IMR-90 (cell line): ENCODE data around the gene APH1A. TPM values are rescaled to one million over a fixed set of nuclear protein-coding genes. Genes with fewer than 3 reads are reported as not detected.
A peak's percentile ranks its signal among the peaks of the same experiment; 100 is the strongest.

Source experiments
- ATAC-seq: fragments of 200-7000 bp; cut with Tn5 transposase; 2 replicates; pipeline ENCODE4 v1.9.1; 2020; ENCODE audit warnings: low read depth, mild to moderate bottlenecking, moderate library complexity
- BruUV-seq: library from RNA; stranded (reverse); fragments of 400-500 nt; replicated peaks from 2 replicates; lab custom pipeline; 2021; lab: Mats Ljungman, UMichigan
- CTCF ChIA-PET: fragments of 300-600 bp; formaldehyde crosslinking; extraction: SDS; loops from one replicate; lab custom pipeline; 2021; ENCODE audit warnings: antibody characterized with exemption; lab: Yijun Ruan, JAX
- POLR2A ChIA-PET: fragments of 300-600 bp; sonication (Branson Sonifier 250); formaldehyde crosslinking; loops from one replicate; lab custom pipeline; 2022; ENCODE audit warnings: antibody characterized with exemption; ENCODE audit not compliant: unreplicated experiment; lab: Charles Lee
- DNase-seq: peaks from one replicate; pipeline ENCODE4 v3.0.0; 2013
- H2AFZ ChIP-seq: replicated peaks from 2 replicates; pipeline ENCODE3; 2013; ENCODE audit warnings: low read length, mild to moderate bottlenecking; ENCODE audit not compliant: poor library complexity
- H2AK5ac ChIP-seq: 2 replicates; pipeline ENCODE4 v1.6.1; 2013; ENCODE audit warnings: low read depth, low read length, inconsistent platforms
- H2AK9ac ChIP-seq: replicated peaks from 2 replicates; pipeline ENCODE3; 2013; ENCODE audit warnings: mild to moderate bottlenecking, low read depth, low read length, moderate library complexity; ENCODE audit not compliant: poor library complexity
- H2BK120ac ChIP-seq: 2 replicates; pipeline ENCODE4 v1.6.1; 2013; ENCODE audit warnings: low read depth, low read length, inconsistent platforms
- H2BK15ac ChIP-seq: 3 replicates; pipeline ENCODE4 v1.6.1; 2013; ENCODE audit warnings: low read depth, low read length, inconsistent platforms
- H2BK20ac ChIP-seq: 2 replicates; pipeline ENCODE4 v1.6.1; 2013; ENCODE audit warnings: low read depth, mild to moderate bottlenecking, inconsistent platforms, low read length, moderate library complexity
- H2BK5ac ChIP-seq: 2 replicates; pipeline ENCODE4 v1.6.1; 2013; ENCODE audit warnings: mild to moderate bottlenecking, low read depth, low read length, inconsistent platforms; ENCODE audit not compliant: poor library complexity, severe bottlenecking
- H3K14ac ChIP-seq: replicated peaks from 2 replicates; pipeline ENCODE4 v1.6.1; 2013; ENCODE audit warnings: low read depth, low read length, inconsistent platforms
- H3K18ac ChIP-seq: 2 replicates; pipeline ENCODE4 v1.6.1; 2013; ENCODE audit warnings: low read depth, low read length, control low read depth
- H3K23ac ChIP-seq: 2 replicates; pipeline ENCODE4 v1.6.1; 2013; ENCODE audit warnings: low read depth, low read length, inconsistent platforms
- H3K27ac ChIP-seq: 2 replicates; pipeline ENCODE4 v1.5.1; 2013; ENCODE audit warnings: mild to moderate bottlenecking, control low read depth, low read length; ENCODE audit not compliant: insufficient read depth
- H3K27me3 ChIP-seq: 2 replicates; pipeline ENCODE4 v1.6.1; 2013; ENCODE audit warnings: low read length; ENCODE audit not compliant: control insufficient read depth, insufficient read depth
- H3K36me3 ChIP-seq: 2 replicates; pipeline ENCODE4 v1.6.1; 2013; ENCODE audit warnings: low read length, mixed read lengths; ENCODE audit not compliant: control insufficient read depth, insufficient read depth
- H3K4ac ChIP-seq: 2 replicates; pipeline ENCODE4 v1.6.1; 2013; ENCODE audit warnings: low read depth, low read length, inconsistent platforms
- H3K4me1 ChIP-seq: 2 replicates; pipeline ENCODE4 v1.6.1; 2013; ENCODE audit warnings: low read length, mixed read lengths; ENCODE audit not compliant: control insufficient read depth, insufficient read depth
- H3K4me2 ChIP-seq: 2 replicates; pipeline ENCODE4 v1.6.1; 2013; ENCODE audit warnings: low read depth, mild to moderate bottlenecking, control low read depth, low read length, moderate library complexity
- H3K4me3 ChIP-seq: 2 replicates; pipeline ENCODE4 v1.5.1; 2013; ENCODE audit warnings: low read depth, mild to moderate bottlenecking, control low read depth, low read length, moderate library complexity; ENCODE audit not compliant: insufficient read depth
- H3K56ac ChIP-seq: 2 replicates; pipeline ENCODE4 v1.6.1; 2013; ENCODE audit warnings: low read length, inconsistent platforms; ENCODE audit not compliant: insufficient read depth; ENCODE audit errors: extremely low read depth
- H3K79me1 ChIP-seq, 2 experiments: 2 replicates each; pipeline ENCODE4 v1.6.1; 2013; ENCODE audit warnings: low read length in 2 of 2, inconsistent platforms in 1 of 2, low read depth in 1 of 2
- H3K9ac ChIP-seq: 2 replicates; pipeline ENCODE4 v1.6.1; 2013; ENCODE audit warnings: low read depth, low read length, control low read depth
- H3K9me1 ChIP-seq: 2 replicates; pipeline ENCODE4 v1.6.1; 2013; ENCODE audit warnings: low read length, inconsistent platforms; ENCODE audit not compliant: insufficient read depth
- H3K9me3 ChIP-seq: 2 replicates; pipeline ENCODE4 v1.6.1; 2013; ENCODE audit warnings: low read length; ENCODE audit not compliant: control insufficient read depth, insufficient read depth
- H4K20me1 ChIP-seq: 2 replicates; pipeline ENCODE4 v1.6.1; 2013; ENCODE audit warnings: low read length, inconsistent platforms; ENCODE audit not compliant: insufficient read depth
- H4K5ac ChIP-seq: 2 replicates; pipeline ENCODE4 v1.6.1; 2013; ENCODE audit warnings: mild to moderate bottlenecking, low read depth, low read length, control low read depth
- H4K8ac ChIP-seq, 2 experiments: 2 replicates each; pipeline ENCODE4 v1.6.1; 2013; ENCODE audit warnings: low read depth in 2 of 2, low read length in 2 of 2, control low read depth in 1 of 2, inconsistent platforms in 1 of 2
- H4K91ac ChIP-seq: 2 replicates; pipeline ENCODE4 v1.6.1; 2013; ENCODE audit warnings: low read depth, low read length, inconsistent platforms; ENCODE audit not compliant: insufficient read depth
- BHLHE40 ChIP-seq: fragments of 150-350 bp; IDR thresholded peaks from 2 replicates; pipeline ENCODE4 v1.6.1; 2016; ENCODE audit warnings: mild to moderate bottlenecking, low read depth, low read length
- WGBS, 2 experiments: methylation state at CpG; one replicate each; pipeline versions ENCODE4 v1.1.5 to v1.1.7; 2013; ENCODE audit warnings: missing lambda C conversion rate in 2 of 2; ENCODE audit not compliant: insufficient read length in 1 of 2; ENCODE audit errors: extremely low coverage in 2 of 2; 5-methylcytosine and 5-hydroxymethylcytosine counted together
- dilution Hi-C: fragments of 300-500 bp; cut with HindIII; formaldehyde crosslinking; loops from one replicate; pipeline ENCODE4 v1.14.3; 2018; ENCODE audit warnings: low sequenced_read_pairs; ENCODE audit not compliant: unreplicated experiment
- in situ Hi-C: fragments of 300-500 bp; cut with MboI; formaldehyde crosslinking; loops from 3 replicates; pipeline ENCODE4 v1.14.3; 2019; ENCODE audit warnings: low sequenced_read_pairs, inconsistent platforms, mixed read lengths
- intact Hi-C: fragments of 100-400 bp; cut with micrococcal nuclease; formaldehyde crosslinking; loops from 2 replicates; pipeline ENCODE4 v1.10.0; 2022
- polyA plus RNA-seq, 3 experiments: library from polyadenylated mRNA; depleted of rRNA; stranded (reverse); fragments of >200 nt; gene quantifications; 2 replicates each; pipeline ENCODE4 v1.2.3, GENCODE V29; 2012; ENCODE audit warnings: low replicate concordance in 1 of 3
- total RNA-seq: library from RNA; depleted of rRNA; stranded (reverse); fragments of >200 nt; gene quantifications from 2 replicates; pipeline ENCODE4 v1.2.3, GENCODE V29; 2012
- TF ChIP-seq, protein P1 (sequence below): fragments of 150-350 bp; IDR thresholded peaks from 2 replicates; pipeline ENCODE4 v1.6.1; 2016; ENCODE audit warnings: low read depth, mild to moderate bottlenecking, low read length, moderate library complexity, borderline replicate concordance

Gene APH1A
- total and polyA plus RNA-seq, 2 of the 4 experiments (the other 2 are of a cell fraction), result 62.0 to 94.2 TPM

DNA sequence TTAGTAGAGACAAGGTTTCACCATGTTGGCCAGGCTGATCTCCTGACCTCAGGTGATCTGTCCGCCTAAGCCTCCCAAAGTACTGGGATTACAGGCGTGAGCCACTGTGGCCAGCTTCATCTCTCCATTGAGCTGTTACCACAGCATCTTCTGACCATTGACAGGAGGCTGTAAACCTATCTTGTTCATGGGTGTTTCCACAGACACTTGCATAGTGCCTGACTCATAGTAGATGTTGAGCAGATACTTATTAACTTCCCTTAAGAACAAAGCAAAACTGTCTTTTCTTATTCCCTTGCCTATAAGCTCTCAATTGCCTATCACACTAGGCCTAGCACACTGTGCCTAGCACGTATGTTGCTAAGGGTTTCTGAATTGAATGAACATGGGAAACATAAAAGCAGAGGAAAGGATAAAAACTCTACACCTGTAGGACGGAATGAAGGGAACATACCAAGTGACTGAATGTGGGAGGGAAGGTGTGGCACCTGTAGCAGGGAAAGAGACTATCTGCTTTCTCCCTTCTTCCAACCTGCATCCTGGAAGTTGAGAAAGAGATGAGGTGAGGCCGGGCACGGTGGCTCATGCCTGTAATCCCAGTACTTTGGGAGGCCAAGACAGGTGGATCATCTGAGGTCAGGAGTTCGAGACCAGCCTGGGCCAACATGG is 2.6 kb upstream of the APH1A start:
- peaks cover 9% of the 10 kb centered on the region for H3K4me1 ChIP-seq
- H3K27ac ChIP-seq, result no peak overlapping the region
- no peak overlapping the region for H2BK15ac ChIP-seq
- dilution Hi-C loops (no loop called here), in situ Hi-C loops (no loop called here), intact Hi-C loops (no loop called here)
- peak overlapping the region; percentile 46; the same call in 1 of the 2 replicates for H4K91ac ChIP-seq
- 100% methylated on average over 2 of the region's 7 CpGs; no CpG with 5 or more reads in 1 of the 2 experiments for WGBS, 2 experiments
- H3K9me3 ChIP-seq, result no peaks in the 10 kb centered on the region
- H2BK120ac ChIP-seq, result no peak overlapping the region
- H4K20me1 ChIP-seq, result no peaks in the 10 kb centered on the region
- no peak overlapping the region for H2BK5ac ChIP-seq
- BruUV-seq, result no TSS peak
- no peak overlapping the region for H3K23ac ChIP-seq
- no peak overlapping the region for H2BK20ac ChIP-seq
- H2AK9ac ChIP-seq, result no peak overlapping the region
- H2AFZ ChIP-seq, result no peak overlapping the region
- no peak overlapping the region for H3K18ac ChIP-seq
- H4K5ac ChIP-seq, result no peak overlapping the region
- TF ChIP-seq BHLHE40, result no peak
- TF ChIP-seq, protein P1, sequence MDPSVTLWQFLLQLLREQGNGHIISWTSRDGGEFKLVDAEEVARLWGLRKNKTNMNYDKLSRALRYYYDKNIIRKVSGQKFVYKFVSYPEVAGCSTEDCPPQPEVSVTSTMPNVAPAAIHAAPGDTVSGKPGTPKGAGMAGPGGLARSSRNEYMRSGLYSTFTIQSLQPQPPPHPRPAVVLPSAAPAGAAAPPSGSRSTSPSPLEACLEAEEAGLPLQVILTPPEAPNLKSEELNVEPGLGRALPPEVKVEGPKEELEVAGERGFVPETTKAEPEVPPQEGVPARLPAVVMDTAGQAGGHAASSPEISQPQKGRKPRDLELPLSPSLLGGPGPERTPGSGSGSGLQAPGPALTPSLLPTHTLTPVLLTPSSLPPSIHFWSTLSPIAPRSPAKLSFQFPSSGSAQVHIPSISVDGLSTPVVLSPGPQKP, result no peak
- peaks cover 7% of the 10 kb centered on the region for H3K36me3 ChIP-seq
- no peak overlapping the region for H4K8ac ChIP-seq
- H3K14ac ChIP-seq, result no peak overlapping the region
- H3K9ac ChIP-seq, result no peak overlapping the region
- DNase-seq, result no peak
- 0 out of 2 replicates have a peak overlapping the region, but pooled peaks have one; percentile 33 for H2AK5ac ChIP-seq
- ChIA-PET POLR2A (interaction anchor here (1.8 kb wide), 1 partner anchor 16 kb away, joined by 6 read pairs; no protein-coding TSS in a partner anchor), CTCF (interaction anchor here (3.1 kb wide), 1 partner anchor 16 kb away, joined by 18 read pairs; no protein-coding TSS in a partner anchor)
- no peak for ATAC-seq
- no peak overlapping the region for H3K4me2 ChIP-seq
- no peak overlapping the region for H3K4me3 ChIP-seq
- no peak overlapping the region for H3K4ac ChIP-seq
- peaks cover 8% of the 10 kb centered on the region; the same call in 1 of the 2 replicates for H3K9me1 ChIP-seq
- H3K79me1 ChIP-seq, result peaks cover 18 to 39% of the 10 kb centered on the region in 2 experiments
- no peak overlapping the region for H3K56ac ChIP-seq
- no peaks in the 10 kb centered on the region for H3K27me3 ChIP-seq
